GM12801 (cell line): Measurements from ENCODE around the gene CAMK4.

Experiments used
- CTCF ChIP-seq: IDR thresholded peaks from one replicate; pipeline ENCODE4 v1.5.1; 2011; ENCODE audit warnings: control low read depth; ENCODE audit not compliant: insufficient read length; ENCODE audit errors: extremely low read depth

CAMK4 gene

DNA sequence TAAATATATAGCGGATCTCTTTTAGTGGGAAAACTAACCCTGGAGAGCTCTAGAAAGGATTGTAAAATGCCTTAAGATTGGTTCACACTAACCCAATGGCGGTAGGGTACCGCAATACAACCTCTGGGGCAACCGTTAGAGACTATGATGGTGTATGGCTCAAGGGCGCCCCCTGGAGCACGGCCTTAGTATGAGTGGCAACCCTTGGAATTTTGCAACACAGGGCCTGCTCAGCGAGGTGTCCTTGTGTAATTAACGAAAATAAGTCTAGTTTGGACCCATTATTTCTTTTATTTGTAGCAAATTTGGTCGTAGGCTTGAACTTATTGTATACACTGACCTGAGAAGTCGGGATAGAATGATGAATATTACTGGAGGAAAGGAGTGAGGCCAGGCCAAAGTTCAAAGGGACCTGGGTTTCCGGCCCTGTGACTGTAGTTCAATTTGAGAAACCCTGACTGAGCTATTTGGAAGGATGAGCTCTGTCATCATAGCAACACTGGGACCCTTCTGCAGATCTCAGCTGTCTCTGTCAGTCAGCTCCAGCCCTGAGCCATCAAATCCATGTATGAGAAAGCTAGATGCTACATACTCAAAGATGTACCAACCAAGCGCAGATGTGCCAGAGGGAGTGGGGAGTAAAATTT is 54.8 kb downstream of the CAMK4 start:
- TF ChIP-seq CTCF: no peak

DNA sequence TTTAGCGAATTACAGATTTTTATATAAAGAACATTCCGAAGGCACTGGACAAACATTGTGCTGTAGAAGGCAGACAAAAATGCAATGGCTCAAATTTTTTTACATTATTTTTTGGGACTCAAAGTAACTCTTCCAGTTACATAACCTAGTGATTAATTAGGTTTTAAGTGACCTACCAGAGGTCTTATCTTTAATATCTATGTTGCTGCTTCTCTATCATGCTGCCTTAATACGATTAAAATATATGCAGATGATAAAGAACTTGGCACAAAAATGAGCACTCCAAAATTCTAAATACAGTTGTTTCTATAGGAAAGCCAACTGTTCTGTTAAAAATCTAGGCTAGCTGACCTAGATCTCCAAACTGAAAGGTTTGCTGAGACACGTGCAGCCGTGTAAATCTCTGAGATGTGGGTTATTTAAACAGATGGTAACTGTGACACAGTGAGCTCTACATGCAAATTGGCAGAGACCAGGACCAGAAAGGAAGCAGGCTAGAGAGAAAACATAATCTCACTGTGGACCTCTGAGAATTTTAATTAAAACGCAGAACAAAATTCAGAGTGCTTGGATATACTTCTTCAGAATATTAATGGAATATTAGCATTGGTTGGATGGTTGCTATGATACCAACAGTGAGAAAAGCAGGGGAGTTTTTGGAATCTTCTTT is 56.2 kb downstream of the CAMK4 start:
- no peak for TF ChIP-seq CTCF

DNA sequence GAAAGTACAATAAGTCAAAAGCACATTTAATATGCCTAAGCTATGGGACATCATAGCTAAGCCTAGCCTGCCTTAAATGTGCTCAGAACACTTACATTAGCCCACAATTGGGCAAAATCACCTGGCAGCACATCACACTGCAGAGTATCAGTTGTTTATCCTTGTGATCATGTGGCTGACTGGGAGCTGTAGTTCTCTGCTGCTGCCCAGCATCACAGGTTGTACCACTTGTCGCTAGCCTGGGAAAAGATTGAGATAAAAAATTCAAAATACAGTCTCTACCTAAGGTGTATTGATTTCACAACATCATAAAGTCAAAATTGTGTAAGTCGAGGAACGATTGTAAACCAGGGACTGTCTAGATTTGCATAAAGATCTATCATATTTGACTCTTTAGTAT is 58.6 kb downstream of the CAMK4 start:
- no peak for TF ChIP-seq CTCF

- no peak for TF ChIP-seq CTCF
Observed at GRCh38 chr5:111284825-111285224, 60.6 kb downstream of the CAMK4 start.

DNA sequence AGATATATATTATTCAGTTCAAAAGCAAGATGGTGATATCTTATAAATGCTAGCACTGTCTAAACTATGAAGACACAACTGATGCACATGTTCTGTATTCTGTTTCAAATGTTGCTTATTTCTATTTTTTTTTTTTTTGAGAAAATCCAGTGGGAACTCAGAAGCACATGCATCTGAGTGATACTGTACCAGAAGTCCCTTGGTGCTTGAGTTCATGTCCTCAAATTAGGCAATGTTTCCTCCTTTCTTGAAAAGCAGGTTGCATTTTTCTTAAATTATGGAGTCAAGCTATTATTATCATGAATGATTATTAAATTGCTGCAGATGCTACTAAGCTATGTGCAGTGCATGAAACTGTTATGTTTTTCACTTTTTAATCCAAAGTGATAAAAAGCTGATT is 70.4 kb downstream of the CAMK4 start:
- no peak for TF ChIP-seq CTCF

DNA sequence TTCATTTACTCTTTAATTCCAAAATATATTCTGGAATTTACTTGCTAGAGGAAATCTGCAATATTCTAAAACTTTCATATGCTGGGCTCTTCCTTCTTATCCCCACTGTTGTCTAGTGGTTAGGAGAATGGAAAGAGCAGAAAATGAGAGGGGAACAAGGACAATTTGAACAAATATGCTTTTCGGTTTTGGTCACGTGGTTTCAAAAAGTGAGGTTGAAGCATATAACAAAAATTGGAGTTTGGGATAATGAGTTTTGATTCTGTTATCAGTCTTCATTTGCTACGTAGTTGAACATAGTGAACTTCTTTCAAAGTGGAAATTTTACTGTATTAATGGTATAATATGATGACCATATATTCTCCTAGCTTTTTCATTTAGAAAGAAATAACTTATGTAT is 71.5 kb downstream of the CAMK4 start:
- no peak for TF ChIP-seq CTCF

- no peak for TF ChIP-seq CTCF
Observed at GRCh38 chr5:111296570-111296969, 72.4 kb downstream of the CAMK4 start.

DNA sequence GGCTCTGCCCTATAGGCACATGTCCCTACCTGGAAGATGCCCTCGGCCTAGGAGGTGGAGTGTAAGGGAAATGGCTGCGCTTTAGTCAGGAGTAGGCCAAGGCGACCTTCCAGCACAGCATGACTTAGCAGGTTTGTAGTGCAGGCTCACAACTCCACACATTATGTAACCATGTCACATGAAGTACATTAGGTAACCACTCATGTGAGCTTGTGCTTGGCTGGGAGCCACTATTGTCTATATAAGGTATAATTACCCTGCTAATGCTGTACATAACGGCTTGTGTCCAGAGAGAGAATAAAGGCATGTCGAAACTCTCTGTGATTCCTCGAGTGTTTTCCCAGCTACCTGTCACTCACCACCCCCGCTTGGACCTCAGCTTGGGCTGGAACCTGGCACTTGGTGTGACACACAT is 74.9 kb downstream of the CAMK4 start:
- TF ChIP-seq CTCF: no peak
